ENCODE data around the gene ARFRP1. TPM values are rescaled to one million over a fixed set of nuclear protein-coding genes. Genes with fewer than 3 reads are reported as not detected.
"Not testable (repeated sequence)": the region's sequence is repeated elsewhere in the genome, so short reads cannot be mapped to it uniquely, and the experiment has no call there.

The ARFRP1 gene
- total RNA-seq, 1 donor from 2014 or later, result 66.0 TPM

DNA sequence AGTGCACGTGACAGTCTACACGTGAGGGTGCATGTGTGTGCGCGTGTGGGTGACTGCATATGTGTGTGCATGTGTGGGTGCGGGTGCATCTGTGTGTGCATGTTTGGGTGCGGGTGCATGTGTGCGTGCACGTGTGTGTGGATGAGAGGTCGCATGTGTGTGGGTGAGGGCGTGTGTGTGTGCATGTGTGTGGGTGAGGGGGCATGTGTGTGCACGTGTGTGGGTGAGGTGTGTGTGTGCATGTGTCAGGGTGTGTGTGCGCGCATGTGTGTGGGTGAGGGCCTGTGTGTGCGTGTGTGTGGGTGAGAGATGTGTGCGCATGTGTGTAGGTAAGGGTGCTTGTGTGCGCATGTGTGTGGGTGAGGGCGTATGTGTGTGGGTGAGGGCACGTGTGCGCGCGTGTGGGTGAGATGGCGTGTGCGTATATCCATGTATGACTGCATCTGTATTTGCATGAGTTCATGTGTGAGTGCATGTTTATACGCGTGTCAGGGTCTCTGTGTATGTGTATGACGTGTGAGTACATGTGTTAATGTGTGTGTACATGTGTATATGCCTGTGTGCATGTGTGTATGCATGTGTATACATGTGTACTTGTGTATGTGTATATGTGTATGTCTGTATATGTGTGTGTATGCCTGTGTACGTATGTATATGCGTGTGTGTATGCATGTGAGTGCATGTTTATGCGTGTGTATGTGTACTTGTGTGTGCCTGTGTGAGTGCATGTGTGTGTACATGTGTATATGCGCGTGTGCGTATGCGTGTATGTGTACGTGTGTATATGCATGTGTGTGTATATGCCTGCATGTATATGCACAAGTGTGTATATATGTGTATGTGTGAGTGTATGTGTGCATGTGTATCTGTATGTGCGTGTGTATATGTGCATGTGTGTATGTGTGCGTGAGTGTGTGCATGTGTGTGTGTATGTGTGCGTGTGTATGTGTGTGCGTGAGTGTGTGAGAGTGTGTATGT, 24.6 kb upstream of the ARFRP1 start:
- Mint-ChIP-seq H3K27ac (no peak overlapping the region), H3K4me3 (no peak overlapping the region), H3K27me3 (no peaks in the 10 kb centered on the region), H3K36me3 (ENCODE audit: low read depth) (peaks cover 33% of the 10 kb centered on the region), H3K4me1 (peaks cover 35% of the 10 kb centered on the region), H3K9me3 (no peaks in the 10 kb centered on the region)
- TF ChIP-seq, protein P1, sequence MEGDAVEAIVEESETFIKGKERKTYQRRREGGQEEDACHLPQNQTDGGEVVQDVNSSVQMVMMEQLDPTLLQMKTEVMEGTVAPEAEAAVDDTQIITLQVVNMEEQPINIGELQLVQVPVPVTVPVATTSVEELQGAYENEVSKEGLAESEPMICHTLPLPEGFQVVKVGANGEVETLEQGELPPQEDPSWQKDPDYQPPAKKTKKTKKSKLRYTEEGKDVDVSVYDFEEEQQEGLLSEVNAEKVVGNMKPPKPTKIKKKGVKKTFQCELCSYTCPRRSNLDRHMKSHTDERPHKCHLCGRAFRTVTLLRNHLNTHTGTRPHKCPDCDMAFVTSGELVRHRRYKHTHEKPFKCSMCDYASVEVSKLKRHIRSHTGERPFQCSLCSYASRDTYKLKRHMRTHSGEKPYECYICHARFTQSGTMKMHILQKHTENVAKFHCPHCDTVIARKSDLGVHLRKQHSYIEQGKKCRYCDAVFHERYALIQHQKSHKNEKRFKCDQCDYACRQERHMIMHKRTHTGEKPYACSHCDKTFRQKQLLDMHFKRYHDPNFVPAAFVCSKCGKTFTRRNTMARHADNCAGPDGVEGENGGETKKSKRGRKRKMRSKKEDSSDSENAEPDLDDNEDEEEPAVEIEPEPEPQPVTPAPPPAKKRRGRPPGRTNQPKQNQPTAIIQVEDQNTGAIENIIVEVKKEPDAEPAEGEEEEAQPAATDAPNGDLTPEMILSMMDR (IDR thresholded peaks at IDR 0.05), result no peak
- ATAC-seq (ENCODE audit: low read depth), result no peak
- POLR2A ChIA-PET, result no interaction called here
- CTCF ChIA-PET, result no interaction called here
- intact Hi-C loops (cut with micrococcal nuclease), result loop anchor here (10.0 kb wide), 1 partner anchor 78 kb away; the partner anchor contains the start of genes RTEL1 and STMN3
- DNase-seq, result no peak

DNA sequence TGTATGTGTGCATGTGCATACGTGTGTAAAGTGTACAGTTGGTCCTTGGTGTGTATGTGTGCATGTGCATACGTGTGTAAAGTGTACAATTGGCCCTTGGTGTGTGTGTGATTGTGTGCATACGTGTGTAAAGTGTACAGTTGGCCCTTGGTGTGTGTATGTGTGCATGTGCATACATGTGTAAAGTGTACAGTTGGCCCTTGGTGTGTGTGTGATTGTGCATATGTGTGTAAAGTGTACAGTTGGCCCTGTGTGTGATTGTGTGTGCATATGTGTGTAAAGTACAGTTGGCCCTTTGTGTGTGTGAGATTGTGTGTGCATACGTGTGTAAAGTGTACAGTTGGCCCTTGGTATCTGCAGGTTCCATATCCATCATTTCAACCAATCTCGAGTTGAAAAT, 23.6 kb upstream of the ARFRP1 start:
- Mint-ChIP-seq H3K9me3 (no peaks in the 10 kb centered on the region), H3K36me3 (ENCODE audit: low read depth) (peaks cover 37% of the 10 kb centered on the region), H3K27me3 (no peaks in the 10 kb centered on the region), H3K4me3 (no peak overlapping the region), H3K27ac (no peak overlapping the region), H3K4me1 (peaks cover 34% of the 10 kb centered on the region)
- ChIA-PET CTCF (no interaction called here), POLR2A (interaction anchor here (0.7 to 1.5 kb wide), 3 partner anchors 23 to 143 kb away, joined by 3 to 4 read pairs (median 3); partner anchors contain the start of genes ARFRP1, TPD52L2 and ZGPAT)
- intact Hi-C loops (cut with micrococcal nuclease), result loop anchor here (2.0 to 10.0 kb wide), 2 partner anchors 25 to 77 kb away; partner anchors contain the start of genes ARFRP1, RTEL1 and STMN3
- DNase-seq (no peak), ATAC-seq (ENCODE audit: low read depth) (no peak)
- TF ChIP-seq, protein P1 (IDR thresholded peaks at IDR 0.05), result no peak

GRCh38 chr20:63730189-63730733, 22.5 kb upstream of the ARFRP1 start:
- peaks cover 24% of the 10 kb centered on the region for H3K4me1 Mint-ChIP-seq
- H3K27ac Mint-ChIP-seq; ATAC-seq (ENCODE audit: low read depth); H3K4me3 Mint-ChIP-seq; DNase-seq; CTCF ChIA-PET; H3K27me3 Mint-ChIP-seq; H3K9me3 Mint-ChIP-seq: not testable (repeated sequence)
- intact Hi-C loops (cut with micrococcal nuclease), result loop anchor here (2.0 to 10.0 kb wide), 2 partner anchors 23 to 75 kb away; partner anchors contain the start of genes ARFRP1, RTEL1 and STMN3
- H3K36me3 Mint-ChIP-seq (ENCODE audit: low read depth), result peaks cover 36% of the 10 kb centered on the region
- POLR2A ChIA-PET, result interaction anchor here (0.8 to 1.5 kb wide), 3 partner anchors 61 to 135 kb away, joined by 3 to 5 read pairs (median 3); partner anchors contain the start of gene TPD52L2

DNA sequence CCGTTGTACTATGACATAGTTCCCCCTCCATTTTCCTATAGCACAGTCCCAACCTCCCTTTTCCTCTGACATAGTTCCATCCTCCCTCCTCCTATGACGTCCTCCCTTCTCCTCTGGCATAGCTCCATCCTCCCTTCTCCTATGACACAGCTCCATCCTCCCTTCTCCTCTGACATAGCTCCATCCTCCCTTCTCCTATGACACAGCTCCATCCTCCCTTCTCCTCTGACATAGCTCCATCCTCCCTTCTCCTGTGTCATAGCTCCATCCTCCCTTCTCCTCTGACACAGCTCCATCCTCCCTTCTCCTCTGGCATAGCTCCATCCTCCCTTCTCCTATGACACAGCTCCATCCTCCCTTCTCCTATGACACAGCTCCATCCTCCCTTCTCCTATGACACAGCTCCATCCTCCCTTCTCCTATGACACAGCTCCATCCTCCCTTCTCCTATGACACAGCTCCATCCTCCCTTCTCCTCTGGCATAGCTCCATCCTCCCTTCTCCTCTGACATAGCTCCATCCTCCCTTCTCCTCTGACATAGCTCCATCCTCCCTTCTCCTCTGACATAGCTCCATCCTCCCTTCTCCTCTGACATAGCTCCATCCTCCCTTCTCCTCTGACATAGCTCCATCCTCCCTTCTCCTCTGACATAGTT, 15.3 kb upstream of the ARFRP1 start:
- CTCF ChIA-PET, result not testable (repeated sequence)

GRCh38 chr20:63718996-63719395, 11.2 kb upstream of the ARFRP1 start:
- Mint-ChIP-seq H3K36me3 (ENCODE audit: low read depth) (peaks cover 73% of the 10 kb centered on the region), H3K9me3 (peaks cover 13% of the 10 kb centered on the region), H3K27ac (no peak overlapping the region), H3K4me1 (peaks cover 9% of the 10 kb centered on the region), H3K27me3 (no peaks in the 10 kb centered on the region), H3K4me3 (no peak overlapping the region)
- DNase-seq (no peak), ATAC-seq (ENCODE audit: low read depth) (no peak)
- TF ChIP-seq, protein P1 (IDR thresholded peaks at IDR 0.05), result no peak
- POLR2A ChIA-PET, result no interaction called here
- CTCF ChIA-PET, result interaction anchor here (0.8 kb wide), 1 partner anchor 149 kb away, joined by 3 read pairs; no protein-coding TSS in a partner anchor
- intact Hi-C loops (cut with micrococcal nuclease), result no loop called here

More for the DNA sequence above, 15.3 kb upstream of the ARFRP1 start:
- ATAC-seq (ENCODE audit: low read depth); DNase-seq; H3K27me3 Mint-ChIP-seq; H3K4me3 Mint-ChIP-seq; H3K27ac Mint-ChIP-seq; POLR2A ChIA-PET; intact Hi-C loops (cut with micrococcal nuclease): not testable (repeated sequence)
- H3K36me3 Mint-ChIP-seq (ENCODE audit: low read depth), result peaks cover 61% of the 10 kb centered on the region
- H3K9me3 Mint-ChIP-seq, result peaks cover 11% of the 10 kb centered on the region
- H3K4me1 Mint-ChIP-seq, result peaks cover 16% of the 10 kb centered on the region
